ENCODE measurements around the gene RPUSD3.

Gene RPUSD3

DNA sequence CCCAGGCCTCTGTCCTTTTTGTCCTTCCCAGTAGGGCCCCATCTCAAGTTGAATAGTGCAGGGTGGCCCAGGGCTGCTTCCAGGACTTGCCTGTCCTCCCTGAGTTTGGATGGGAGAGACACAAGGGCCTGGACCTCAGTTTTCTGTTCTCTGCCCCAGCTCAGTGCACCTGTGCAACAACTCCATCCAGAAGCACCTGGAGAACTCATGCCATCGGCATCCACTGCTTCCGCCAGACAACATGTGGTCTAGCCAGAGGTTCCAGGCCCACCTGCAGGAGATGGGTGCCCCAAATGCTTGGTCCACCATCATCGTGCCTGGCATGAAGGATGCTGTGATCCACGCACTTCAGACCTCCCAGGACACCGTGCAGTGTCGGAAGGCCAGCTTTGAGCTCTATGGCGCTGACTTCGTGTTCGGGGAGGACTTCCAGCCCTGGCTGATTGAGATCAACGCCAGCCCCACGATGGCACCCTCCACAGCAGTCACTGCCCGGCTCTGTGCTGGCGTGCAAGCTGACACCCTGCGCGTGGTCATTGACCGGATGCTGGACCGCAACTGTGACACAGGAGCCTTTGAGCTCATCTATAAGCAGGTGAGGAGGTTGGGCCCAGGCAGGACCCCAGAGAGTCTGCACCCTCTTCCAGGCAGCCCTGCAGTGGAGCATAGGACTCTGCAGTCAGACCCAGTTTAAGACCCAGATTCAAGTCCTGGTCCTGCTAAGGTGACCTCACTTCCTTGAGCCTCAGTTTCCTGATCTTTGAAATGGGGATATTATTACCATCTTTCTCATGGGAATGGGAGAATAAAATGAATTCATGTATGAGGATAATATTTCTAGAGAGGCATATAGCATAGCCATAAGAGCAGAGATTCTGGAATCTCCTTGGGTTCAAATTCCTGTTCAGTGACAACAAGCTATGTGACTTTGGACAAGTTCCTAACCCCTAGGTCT is 14.7 kb downstream of the RPUSD3 start:
- no peak for DNase-seq

DNA sequence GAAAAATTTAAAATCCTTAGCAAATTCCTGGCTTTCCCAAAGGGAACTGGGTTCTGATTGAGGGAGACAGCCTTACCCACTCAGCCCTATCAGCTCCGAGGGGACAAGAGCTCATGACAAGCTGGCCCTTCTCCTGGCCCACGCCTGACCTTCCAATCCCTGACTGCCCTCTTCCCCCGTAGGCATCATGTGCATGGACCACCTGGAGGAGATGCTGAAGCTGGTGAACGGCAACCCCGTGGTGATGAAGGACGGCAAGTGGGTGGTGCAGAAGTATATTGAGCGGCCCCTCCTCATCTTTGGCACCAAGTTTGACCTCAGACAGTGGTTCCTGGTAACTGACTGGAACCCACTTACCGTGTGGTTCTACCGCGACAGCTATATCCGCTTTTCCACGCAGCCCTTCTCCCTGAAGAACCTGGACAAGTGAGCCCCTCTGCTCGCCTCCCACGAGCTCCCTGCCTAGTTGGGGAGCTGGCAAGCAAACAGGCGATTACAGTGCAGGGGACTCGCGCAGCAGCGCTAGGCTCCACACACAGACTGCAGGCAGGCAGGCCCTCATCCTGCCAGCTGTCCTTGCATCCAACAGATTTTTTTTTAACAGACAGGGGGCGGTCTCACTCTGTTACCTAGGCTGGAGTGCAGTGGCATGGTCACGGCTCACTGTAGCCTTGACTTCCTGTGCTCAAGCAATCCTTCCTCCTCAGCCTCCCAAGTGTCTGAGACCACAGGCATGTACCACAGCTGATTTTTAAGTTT is 16.8 kb downstream of the RPUSD3 start:
- DNase-seq = peak; percentile 18

- DNase-seq = no peak
Observed at GRCh38 chr3:9825451-9826040, 18.3 kb downstream of the RPUSD3 start.

GRCh38 chr3:9820946-9821345 is 22.9 kb downstream of the RPUSD3 start:
- no peak for DNase-seq

DNA sequence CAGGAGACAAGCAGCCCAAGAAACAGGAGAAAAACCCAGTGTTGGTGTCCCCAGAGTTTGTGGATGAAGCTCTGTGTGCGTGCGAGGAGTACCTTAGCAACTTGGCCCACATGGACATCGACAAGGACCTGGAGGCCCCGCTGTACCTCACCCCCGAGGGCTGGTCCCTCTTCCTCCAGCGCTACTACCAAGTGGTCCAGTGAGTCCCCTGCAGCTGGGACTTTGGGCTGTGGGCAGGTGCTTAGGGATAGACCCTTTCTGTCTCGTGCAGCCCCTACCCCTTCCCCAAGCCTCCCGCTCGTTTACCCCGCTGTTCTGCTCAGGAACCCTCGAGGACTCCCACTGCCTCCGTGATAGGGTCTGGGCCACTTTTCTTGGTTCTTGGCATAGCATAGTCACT is 23.3 kb downstream of the RPUSD3 start:
- DNase-seq = no peak

GRCh38 chr3:9818666-9819335 is 25.0 kb downstream of the RPUSD3 start:
- no peak for DNase-seq

DNA sequence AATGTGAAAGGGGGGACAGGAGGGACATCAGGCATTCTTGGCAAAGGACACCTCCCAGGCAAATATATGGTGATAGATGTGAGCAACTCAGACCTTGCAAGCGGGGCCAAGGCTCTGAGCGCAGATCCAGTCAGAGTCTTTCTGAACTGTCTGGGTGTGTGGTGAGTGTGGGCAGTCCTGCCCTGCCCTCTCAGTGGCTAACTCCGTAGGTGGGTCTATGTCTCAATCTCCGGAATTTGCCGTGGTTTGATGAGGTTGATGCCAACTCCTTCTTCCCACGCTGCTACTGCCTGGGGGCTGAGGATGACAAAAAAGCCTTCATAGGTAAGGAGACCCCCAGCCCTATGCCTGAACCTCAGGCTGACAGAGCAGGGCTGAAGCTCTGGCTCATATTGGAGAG is 26.4 kb downstream of the RPUSD3 start:
- no peak for DNase-seq

DNA sequence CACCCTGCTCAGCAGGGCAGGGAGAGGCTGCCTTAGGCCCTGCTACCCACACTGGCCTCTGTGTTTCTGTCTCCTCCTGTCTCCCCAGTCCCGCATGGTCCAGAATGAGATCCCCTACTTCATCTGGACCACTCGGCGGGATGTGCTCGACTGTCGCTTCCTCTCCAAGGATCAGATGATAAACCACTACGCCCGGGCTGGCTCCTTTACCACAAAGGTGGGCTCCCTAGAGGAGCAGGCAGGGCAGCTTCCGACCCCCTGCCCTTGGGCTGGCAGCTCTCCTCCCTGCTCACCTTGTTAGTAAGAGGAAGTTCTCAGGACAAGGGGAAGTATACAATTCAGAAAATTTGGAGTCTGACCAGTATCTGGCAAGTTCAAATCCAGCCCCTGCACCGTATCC is 27.8 kb downstream of the RPUSD3 start:
- DNase-seq = no peak

GRCh38 chr3:9812870-9813483 is 30.8 kb downstream of the RPUSD3 start:
- DNase-seq = no peak

DNA sequence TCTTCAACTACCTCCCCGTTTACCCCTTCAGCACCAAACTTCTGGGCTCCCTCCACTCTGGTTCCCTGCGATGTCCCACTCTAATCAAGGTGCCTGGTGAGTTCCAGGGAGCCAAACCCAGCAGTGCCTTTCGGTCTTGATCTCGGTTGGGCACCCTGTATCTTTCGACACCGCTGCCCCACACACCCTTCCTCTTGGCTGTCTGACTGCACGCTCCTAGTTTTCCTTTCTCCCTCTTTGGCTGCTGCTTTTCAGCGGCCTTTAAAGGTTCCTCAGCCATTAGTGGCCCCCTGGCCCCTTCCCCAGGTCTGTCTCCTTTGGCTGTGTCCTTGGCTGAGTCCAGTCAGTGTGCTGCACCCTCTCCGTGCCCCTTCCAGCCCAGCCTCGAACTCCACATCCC is 33.0 kb downstream of the RPUSD3 start:
- DNase-seq = no peak

DNA sequence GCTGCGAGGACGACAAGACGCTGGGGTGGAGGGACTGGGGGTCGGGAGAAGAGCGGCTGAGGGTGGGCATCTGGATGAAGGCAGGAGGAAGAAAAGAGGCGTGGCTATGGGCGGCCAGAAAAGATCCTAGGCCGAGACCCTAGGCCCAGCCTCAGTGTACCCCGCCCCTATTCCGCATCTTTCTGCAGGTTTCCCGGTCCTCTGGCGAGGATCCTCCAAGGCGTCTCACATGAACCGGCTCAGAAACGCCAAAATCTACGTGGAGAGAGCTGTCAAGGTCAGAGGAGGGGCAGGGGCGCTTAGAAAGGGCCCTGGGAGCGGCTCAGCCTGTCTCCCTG is 33.4 kb downstream of the RPUSD3 start:
- DNase-seq = no peak

GRCh38 chr3:9809615-9810432 is 34.0 kb downstream of the RPUSD3 start, which contains the start of gene TTLL3:
Gene TTLL3 (plus strand): TSS chr3:9810262. CDS start chr3:9810662, 400 bp downstream.
- DNase-seq = peak; percentile 48

DNA sequence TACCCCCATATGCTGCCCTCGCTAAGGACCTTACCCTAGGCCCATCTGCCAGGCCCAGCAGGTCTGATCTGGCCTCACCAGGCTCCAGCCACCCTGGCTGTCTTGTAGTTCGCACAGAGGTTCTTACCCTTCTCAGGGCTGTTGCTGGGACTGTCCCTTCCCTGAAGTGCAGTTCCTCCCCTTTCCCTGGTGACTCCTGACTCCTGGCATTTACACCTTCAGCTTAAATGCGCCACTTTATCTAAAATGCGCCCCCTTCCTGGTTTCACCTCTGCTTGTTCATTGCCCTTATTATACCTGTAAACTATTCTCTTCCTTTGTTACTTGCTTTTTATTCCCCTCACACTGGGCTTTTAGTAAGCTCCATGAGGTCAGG is 34.6 kb downstream of the RPUSD3 start:
- peak; percentile 11 for DNase-seq

GRCh38 chr3:9808345-9809037 is 35.3 kb downstream of the RPUSD3 start:
- DNase-seq = peak; percentile 54

DNA sequence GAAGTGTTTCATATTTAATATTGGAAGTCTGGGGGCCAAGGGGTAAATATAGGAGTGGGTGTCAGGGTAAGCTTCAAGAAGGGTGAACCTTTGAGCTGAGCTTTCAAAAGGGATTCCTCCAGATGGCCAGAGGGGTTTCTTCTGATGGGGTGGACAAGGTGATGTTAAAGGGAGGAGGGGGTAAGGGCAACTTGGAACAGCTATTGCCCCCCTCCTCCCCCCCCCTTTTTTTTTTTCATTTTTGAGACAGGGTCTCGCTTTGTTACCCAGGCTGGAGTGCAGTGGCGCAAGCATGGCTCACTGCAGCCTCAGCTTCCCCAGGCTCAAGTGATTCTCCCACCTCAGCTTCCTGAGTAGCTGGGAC is 35.8 kb downstream of the RPUSD3 start:
- DNase-seq = no peak

DNA sequence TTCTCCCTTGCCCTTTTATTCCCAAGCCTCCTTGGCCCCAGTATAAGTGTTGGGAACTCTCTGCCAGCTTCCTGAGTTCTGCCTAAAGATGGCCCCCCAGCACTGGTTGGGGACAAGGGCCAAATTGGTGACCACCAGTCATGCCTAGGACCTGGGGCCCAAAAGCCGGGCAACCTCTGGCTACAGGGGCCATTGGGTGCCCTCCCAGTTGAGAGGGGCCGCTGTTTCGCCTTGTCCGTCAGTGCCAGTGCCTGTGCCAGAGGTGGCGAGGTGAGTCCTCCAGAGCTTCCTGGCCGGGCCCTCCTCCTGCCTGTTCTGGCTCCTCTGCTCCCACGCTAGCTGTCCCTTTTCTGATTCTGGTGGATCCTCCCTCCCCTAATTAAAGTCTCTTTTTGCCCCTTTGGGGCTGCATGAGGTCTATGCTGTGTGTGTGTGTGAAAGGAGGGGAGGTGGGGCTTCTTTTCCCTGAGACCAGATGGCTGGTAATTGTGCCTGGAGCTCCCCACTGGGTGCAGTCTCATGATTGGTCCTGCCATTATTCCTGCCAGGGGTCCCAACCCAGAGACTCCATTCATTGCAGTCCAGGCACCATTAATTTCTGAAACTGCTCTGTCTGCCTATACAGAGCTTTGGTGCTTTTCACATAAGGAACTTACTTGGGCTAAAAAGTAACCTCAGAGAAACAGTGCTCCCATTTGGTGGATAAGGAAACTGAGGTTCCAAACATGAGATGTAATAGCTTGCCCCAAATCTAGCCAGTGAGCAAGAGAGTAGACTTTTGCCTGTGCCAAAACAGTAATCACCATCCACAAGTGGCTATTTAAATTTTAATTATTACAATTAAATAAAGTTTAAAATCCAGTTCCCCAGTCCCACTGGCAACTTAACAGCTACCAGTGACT is 36.9 kb downstream of the RPUSD3 start:
- DNase-seq = no peak

GRCh38 chr3:9806137-9806536 is 37.7 kb downstream of the RPUSD3 start:
- no peak for DNase-seq

GRCh38 chr3:9804996-9805395 is 38.8 kb downstream of the RPUSD3 start:
- no peak for DNase-seq

GRCh38 chr3:9803494-9803893 is 40.3 kb downstream of the RPUSD3 start:
- no peak for DNase-seq

DNA sequence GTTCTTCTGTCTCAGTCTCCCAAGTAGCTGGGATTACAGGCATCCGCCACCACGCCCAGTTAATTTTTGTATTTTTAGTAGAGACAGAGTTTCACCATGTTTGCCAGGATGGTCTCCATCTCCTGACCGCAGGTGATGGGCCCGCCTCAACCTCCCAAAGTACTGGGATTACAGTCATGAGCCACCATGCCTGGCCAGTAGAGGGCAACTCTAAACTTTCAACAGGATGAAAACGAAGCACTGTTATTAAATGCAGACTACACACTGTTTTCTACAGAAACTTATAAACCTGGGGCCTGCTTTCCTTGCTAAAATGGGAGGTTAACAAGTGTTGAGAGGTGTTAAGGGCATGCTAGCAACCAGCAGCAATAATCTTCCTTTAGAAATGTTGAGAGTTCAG is 43.3 kb downstream of the RPUSD3 start:
- no peak for DNase-seq

Data from activated naive CD4-positive, alpha-beta T cell treated with Interleukin-2 at 50 U/mL for 16 hours (primary cell).